Mammary epithelial cell (primary cell): ENCODE results near the gene CBLN3.

ENCODE experiments used
- EZH2 ChIP-seq: IDR thresholded peaks from 2 replicates; pipeline ENCODE4 v1.6.1; 2012; ENCODE audit warnings: low read length, inconsistent platforms, borderline replicate concordance
- TF ChIP-seq, protein P1 (sequence below), 2 donors: IDR thresholded peaks in 1 of 2; conservative IDR thresholded peaks in 1 of 2; 2 replicates each; pipeline ENCODE4 v1.5.1; 2011 to 2012; ENCODE audit warnings: inconsistent platforms in 2 of 2, low read length in 2 of 2, mild to moderate bottlenecking in 2 of 2, control low read depth in 1 of 2, low read depth in 1 of 2; ENCODE audit not compliant: insufficient read depth in 1 of 2; ENCODE audit errors: extremely low read depth in 1 of 2

DNA sequence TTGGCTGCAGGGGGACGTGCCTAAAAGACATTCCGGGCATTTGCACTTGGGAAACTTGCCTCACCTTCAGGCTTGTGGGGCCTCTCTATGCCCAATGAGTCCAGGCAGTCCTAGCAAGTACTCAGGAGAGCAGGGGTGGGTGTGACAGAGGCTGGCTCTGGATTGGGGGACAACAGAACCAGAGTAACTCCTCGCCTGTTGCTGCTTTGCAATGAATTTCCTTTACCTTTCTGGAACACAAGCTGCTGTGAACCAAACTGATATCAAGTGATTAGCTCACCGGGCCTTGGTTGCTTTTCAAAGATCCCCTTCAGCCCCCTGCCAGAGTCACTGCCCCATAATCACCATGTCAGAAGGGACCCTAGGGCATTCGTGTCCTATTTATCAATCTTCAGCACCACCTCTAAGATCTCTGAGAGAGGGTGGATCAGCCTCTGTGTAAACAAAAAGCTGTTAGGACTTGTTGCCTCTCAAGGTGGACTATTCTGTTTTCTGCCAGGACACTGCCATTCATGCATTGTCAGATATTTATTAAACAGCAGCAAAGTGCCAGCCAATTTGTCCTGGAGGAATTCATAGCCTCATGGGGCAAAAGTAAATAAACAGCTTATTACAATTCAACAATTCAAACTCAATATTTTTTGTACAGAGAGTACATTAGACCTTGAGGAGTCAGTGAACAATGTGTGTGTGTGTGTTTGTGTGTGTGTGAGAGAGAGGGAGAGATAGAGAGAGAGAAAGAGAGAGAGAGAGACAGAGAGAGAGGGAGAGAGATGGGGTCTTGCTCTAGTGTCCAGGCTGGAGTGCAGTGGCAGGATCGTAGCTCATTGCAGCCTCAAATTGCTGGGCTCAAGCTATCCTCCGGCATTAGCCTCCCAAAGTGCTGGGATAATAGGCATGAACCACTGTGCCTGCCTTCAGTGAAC is 50.2 kb downstream of the CBLN3 start:
- TF ChIP-seq, protein P1, sequence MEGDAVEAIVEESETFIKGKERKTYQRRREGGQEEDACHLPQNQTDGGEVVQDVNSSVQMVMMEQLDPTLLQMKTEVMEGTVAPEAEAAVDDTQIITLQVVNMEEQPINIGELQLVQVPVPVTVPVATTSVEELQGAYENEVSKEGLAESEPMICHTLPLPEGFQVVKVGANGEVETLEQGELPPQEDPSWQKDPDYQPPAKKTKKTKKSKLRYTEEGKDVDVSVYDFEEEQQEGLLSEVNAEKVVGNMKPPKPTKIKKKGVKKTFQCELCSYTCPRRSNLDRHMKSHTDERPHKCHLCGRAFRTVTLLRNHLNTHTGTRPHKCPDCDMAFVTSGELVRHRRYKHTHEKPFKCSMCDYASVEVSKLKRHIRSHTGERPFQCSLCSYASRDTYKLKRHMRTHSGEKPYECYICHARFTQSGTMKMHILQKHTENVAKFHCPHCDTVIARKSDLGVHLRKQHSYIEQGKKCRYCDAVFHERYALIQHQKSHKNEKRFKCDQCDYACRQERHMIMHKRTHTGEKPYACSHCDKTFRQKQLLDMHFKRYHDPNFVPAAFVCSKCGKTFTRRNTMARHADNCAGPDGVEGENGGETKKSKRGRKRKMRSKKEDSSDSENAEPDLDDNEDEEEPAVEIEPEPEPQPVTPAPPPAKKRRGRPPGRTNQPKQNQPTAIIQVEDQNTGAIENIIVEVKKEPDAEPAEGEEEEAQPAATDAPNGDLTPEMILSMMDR (conservative IDR thresholded peaks at IDR 0.05 in 1 of 2, IDR thresholded peaks at IDR 0.05 in 1 of 2; ENCODE audit: extremely low read depth in 1 of 2, insufficient read depth in 1 of 2, low read depth in 1 of 2, low read length in 2 of 2): no peak
- no peak for TF ChIP-seq EZH2
